ELF-1 (cell line): ENCODE data around the gene DNAH8.

Source experiments
- DNase-seq: peaks from one replicate; pipeline ENCODE4 v3.0.0-alpha.2; 2016; ENCODE audit warnings: low read depth, low spot score

The DNAH8 gene

DNA sequence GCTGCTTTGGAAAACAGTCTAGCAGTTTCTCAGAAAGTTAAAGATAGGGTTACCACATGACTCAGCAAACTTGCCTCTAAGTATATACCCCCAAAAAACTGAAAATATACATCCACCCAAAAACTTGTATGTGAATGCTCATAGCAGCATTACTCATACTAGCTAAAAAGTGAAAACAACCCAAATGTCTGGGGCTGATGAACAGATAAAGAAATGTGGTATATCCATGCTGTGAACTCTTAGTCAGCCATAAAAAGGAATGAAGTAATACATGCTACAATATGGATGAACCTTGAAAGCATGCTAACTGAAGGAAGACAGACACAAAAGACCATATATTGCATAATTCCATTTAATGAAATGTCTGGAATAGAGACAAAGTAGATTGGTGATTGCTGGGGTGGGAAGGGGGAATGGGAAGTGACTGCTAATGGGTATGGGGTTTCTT, 253.6 kb downstream of the DNAH8 start:
- no peak for DNase-seq

- no peak for DNase-seq
Observed at GRCh38 chr6:38973178-38974057, 258.3 kb downstream of the DNAH8 start.

GRCh38 chr6:38974389-38975151, 259.5 kb downstream of the DNAH8 start:
- peak; percentile 16 for DNase-seq

- no peak for DNase-seq
Observed at GRCh38 chr6:38975621-38976049, 260.5 kb downstream of the DNAH8 start.

DNA sequence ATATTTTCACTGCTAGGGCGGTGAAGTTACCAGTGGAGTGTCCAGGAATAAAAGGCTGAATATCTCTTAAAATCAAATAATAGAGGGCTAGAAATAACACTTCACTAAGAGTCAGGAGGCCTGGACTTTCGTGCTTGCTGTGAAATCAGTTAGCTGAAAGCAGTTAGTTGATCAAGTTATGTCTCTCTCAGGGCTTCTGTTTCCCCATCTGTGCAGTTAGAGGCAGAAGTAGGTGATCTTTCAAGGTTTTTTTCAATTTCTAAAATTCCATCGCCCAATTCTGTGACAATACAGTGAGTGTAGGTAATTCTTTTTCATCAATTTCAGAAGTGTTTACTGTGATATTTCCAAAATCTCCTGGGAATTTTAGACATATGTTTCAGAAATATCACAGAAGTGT, 260.9 kb downstream of the DNAH8 start:
- no peak for DNase-seq

DNA sequence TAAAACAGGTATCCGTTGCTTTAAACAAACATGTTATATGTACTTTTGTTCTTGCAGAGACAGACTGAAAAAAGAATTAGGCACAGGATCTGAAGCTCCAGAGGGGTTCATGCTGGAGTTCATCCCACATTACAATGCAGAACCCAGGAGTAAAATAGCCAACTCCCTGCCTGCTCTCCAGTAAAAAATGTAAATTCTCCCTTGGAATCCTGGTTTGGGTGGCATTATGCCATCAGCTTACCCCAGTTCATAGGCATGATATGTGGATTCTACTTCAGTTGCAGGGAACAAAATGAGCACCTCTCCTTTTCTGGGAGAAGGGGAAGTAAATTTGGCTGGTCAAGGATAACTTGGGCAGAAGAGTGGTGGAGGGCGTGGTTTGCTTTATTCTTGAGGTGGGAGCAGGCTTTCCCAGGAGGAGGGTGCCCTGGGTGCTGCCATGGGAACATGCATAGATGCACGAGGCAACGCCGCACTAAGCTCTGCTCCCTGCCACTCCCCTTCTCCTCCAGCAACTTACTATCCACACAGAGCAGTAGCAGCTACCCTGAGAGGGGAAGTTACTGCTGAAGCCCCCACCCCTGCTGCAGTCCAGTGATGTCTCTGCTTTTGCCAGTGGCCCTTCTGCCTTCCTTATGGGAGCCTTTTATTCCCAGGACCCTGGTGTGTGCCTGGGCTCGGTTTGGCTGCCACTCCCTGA, 261.8 kb downstream of the DNAH8 start:
- no peak for DNase-seq

DNA sequence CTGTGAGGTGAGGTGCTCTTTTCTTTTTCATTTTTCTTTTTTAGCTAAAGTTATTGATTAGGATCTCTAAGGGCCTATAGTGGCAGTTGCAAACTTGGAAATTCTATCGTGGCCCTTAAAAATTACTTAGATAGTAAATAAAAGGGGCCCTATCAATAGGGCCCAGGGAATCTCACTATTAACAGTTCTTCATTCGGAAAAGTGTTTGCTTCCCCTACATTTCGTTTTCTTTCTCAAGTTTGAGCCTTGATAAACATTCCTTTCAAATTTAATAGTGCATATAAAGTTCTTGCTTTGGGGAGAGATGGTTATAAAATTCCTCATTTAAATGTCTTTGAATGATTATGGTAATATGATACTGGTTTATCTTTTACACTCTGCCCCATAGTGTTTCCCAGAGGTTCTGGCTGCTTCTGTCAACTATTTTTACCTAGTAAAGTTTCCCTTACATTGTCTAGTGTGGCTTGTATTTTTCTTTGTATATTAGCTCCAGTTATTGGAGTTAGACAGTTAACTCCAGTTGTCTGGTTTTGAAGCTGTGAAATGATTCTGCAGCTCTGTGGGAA, 263.1 kb downstream of the DNAH8 start:
- DNase-seq = no peak

DNA sequence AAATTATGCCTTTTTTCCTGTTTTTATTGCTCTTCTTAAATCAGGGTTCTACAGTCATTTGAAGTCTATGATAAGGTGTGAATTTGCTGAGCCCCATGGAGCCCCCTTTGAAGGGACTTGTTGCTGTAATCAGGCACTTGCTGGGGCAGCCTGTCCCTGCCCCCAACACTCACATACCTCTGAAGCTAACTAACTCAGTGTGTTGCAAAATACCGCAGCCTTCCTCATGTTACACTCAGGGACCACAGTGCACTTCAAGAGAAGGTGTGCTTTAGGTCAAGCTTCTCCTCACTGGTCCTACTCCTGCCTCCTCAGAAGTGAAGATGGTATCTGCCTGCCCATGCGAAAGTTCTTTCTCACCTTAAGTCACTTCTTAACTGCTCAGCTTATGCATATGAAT, 267.4 kb downstream of the DNAH8 start:
- DNase-seq = no peak

- no peak for DNase-seq
Observed at GRCh38 chr6:38984723-38985122, 269.6 kb downstream of the DNAH8 start.

- no peak for DNase-seq
Observed at GRCh38 chr6:38985839-38986238, 270.7 kb downstream of the DNAH8 start.

GRCh38 chr6:38987503-38987902, 272.4 kb downstream of the DNAH8 start:
- DNase-seq = no peak

- no peak for DNase-seq
Observed at GRCh38 chr6:38988736-38989449, 273.8 kb downstream of the DNAH8 start.

DNA sequence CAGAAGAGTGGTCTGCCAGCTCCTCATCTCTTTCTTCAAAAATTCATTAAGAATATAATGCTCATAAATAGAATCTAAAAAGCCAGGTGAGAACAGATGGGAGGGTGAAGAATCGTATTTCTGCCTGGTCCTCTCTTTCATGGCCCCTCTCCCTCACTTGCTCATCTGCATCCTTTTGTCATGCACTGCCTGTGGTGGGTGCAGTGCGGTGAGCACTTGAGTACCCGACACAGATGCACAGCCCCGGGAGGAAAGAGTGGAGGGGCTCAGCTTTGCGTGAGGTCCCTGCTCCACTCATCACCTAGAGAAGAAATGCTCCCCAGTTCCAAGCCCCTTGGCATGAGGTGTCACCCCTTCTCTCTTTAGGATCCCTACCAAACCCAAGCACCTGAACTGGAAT, 275.4 kb downstream of the DNAH8 start:
- DNase-seq = no peak

DNA sequence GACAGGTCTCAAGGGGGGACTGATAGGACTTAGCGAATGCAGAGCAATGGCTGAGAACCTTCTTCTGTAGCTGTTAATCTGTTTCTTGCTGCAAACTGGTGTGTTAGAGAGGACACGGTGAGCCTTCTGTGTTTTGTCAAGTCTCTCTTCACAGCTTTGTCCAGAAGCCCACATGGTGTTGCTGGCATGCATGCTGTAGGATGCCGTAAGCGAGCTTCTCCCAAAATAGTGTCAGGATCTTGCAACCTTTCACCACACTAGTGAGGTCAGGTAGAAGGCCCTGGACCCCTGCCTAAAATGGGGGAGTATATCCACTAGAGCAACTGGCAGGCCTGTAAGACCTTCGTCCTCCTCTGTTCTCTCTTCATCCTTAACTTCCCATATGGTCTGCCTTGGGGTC, 281.6 kb downstream of the DNAH8 start:
- no peak for DNase-seq

DNA sequence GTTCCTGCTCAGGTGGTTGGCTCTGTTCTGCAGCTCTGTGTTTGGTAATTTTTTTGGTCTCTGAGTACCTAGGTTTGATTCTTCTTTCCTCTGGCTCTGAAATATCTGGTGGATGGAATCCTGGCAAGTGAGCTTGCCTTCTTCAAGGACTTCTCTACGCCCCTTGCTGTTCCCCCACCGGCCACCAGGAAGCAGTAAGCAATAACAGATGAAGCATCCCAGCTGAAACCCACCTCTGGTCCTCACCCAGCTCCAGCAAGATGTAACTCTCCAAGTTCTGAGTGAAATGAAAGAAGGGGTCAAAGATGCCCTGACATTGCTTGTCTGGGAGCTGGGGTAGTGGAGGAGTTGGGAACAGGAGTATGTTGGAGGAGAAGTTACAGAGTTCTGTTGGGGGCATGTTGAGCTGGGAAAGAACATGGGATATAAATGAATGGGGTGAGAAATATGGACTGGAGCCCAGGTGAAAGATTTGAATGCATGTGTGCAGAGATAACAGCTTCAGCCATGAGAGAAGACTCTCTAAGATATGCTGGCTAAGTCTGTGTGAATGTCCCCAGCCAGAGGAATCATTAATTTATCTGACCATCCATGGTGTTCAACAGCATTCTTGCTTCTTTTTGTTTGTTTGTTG, 282.1 kb downstream of the DNAH8 start:
- peak; percentile 68 for DNase-seq

DNA sequence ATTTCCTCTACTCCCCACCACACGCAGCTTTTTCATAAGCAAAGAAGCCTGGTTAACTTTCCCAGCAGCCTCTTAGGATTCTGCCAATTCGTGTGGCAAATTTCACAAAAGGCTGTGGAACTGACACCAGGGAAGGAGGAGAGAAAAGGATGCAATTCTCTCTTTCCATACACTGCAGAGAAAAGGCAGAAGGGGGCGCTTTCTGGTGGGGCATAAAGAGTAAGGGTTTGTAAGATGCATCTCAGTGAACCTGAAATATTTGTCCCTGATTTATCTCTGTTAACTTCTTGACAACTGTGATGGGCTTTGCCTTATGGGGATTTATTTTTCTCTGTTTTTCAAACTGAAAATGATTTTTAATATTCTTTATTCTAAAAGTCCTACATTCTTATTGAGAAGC, 288.0 kb downstream of the DNAH8 start:
- DNase-seq = peak; percentile 18

GRCh38 chr6:39003492-39003891, 288.4 kb downstream of the DNAH8 start:
- no peak for DNase-seq

GRCh38 chr6:39004801-39005200, 289.7 kb downstream of the DNAH8 start:
- no peak for DNase-seq

DNA sequence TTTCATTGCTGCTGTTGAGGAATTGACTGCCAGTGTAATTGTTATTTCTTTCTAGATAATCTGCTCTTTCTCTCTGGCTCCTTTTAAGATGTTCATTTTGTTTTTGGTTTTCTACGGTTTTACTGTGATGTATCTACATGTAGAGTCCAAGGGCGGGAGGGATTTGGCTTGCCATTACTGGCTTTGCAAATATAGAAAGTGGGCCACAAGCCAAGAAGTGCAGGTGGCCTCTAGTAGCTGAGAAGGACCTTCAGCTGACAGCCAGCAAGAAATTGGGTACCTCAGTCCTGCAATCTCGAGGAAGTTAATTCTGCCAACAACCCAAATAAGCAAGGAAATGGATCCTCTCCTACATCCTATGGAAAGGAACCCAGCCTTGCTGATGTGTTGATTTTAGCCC, 290.7 kb downstream of the DNAH8 start:
- DNase-seq = no peak

DNA sequence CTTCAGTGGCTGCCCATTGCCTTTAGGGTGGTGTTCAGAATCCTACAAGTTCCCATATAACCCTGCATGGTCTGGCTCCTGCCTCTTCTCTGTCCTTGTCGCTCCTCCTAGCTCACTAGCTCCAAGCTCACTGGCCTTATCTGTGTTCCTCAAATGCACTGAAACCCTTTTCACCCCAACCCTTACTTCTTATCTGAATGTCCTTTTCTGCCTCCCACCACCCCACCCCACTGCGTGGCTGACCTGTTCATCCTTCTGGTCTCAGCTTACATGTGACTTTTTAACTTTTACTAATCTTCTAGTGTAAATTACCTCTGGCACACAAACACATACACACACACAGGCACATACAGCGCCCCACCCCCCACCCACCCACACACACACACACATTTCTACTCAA, 292.5 kb downstream of the DNAH8 start:
- DNase-seq = no peak

DNA sequence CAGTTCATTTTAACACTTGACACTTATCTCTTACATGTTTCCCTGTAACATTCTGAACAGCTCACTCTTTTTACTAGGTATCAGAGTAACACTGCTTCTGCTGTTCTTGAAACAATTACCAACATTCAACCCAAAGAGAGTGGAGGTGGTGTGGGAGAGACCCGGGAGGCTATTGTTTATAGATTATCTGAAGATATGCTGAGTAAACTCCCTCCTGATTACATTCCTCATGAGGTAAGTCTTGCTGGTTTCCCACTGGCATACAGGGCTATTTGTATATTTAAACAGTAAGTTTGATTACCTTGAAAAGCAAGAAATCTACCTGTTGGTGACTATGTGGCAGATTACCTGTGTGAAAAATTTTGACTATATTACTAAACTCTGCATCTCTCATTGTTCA, 293.6 kb downstream of the DNAH8 start:
- DNase-seq = no peak
